Stimulated activated naive CD8-positive, alpha-beta T cell treated with anti-CD3 and anti-CD28 coated beads, Interleukin-15, Interleukin-2, amounts not matched to agents 100 ng/mL and 50 ng/mL, for 24 hours (primary cell): ENCODE measurements around the gene SLCO6A1.
"Not testable (repeated sequence)": the region's sequence is repeated elsewhere in the genome, so short reads cannot be mapped to it uniquely, and the experiment has no call there.

ENCODE experiments used
- H3K27ac Mint-ChIP-seq: one replicate; pipeline ENCODE4 v1.8.0; 2021; ENCODE audit warnings: mild to moderate bottlenecking, mixed read lengths
- H3K27me3 Mint-ChIP-seq: one replicate; pipeline ENCODE4 v1.8.0; 2021; ENCODE audit warnings: mixed read lengths
- H3K36me3 Mint-ChIP-seq: one replicate; pipeline ENCODE4 v1.8.0; 2021; ENCODE audit warnings: low read depth, mixed read lengths
- H3K4me1 Mint-ChIP-seq: one replicate; pipeline ENCODE4 v1.8.0; 2021; ENCODE audit warnings: low read depth, mixed read lengths
- H3K4me3 Mint-ChIP-seq: one replicate; pipeline ENCODE4 v1.8.0; 2021; ENCODE audit warnings: mild to moderate bottlenecking, mixed read lengths
- H3K9me3 Mint-ChIP-seq: one replicate; pipeline ENCODE4 v1.8.0; 2021; ENCODE audit warnings: mixed read lengths

SLCO6A1 gene

GRCh38 chr5:102523541-102524175, 24.9 kb upstream of the SLCO6A1 start:
- H3K27ac Mint-ChIP-seq, result no peak overlapping the region
- H3K4me3 Mint-ChIP-seq, result no peak overlapping the region
- no peaks in the 10 kb centered on the region for H3K36me3 Mint-ChIP-seq
- no peaks in the 10 kb centered on the region for H3K9me3 Mint-ChIP-seq
- H3K27me3 Mint-ChIP-seq, result peaks cover 4% of the 10 kb centered on the region
- H3K4me1 Mint-ChIP-seq, result peaks cover 5% of the 10 kb centered on the region

GRCh38 chr5:102511666-102512065, 12.9 kb upstream of the SLCO6A1 start:
- Mint-ChIP-seq H3K27ac (no peak overlapping the region), H3K4me1 (no peaks in the 10 kb centered on the region), H3K27me3 (peaks cover 9% of the 10 kb centered on the region), H3K36me3 (no peaks in the 10 kb centered on the region), H3K9me3 (no peaks in the 10 kb centered on the region), H3K4me3 (no peak overlapping the region)

- not testable (repeated sequence) for H3K27me3 Mint-ChIP-seq, H3K4me1 Mint-ChIP-seq, H3K36me3 Mint-ChIP-seq, H3K27ac Mint-ChIP-seq, H3K9me3 Mint-ChIP-seq, H3K4me3 Mint-ChIP-seq
These were observed 7.4 kb downstream of the SLCO6A1 start for GRCh38 chr5:102491261-102491914.

- H3K9me3 Mint-ChIP-seq, result no peaks in the 10 kb centered on the region
- no peaks in the 10 kb centered on the region for H3K36me3 Mint-ChIP-seq
- H3K4me1 Mint-ChIP-seq, result no peaks in the 10 kb centered on the region
- H3K4me3 Mint-ChIP-seq, result no peak overlapping the region
- H3K27me3 Mint-ChIP-seq, result no peaks in the 10 kb centered on the region
- H3K27ac Mint-ChIP-seq, result no peak overlapping the region
These were observed 15.1 kb downstream of the SLCO6A1 start for GRCh38 chr5:102483736-102484135.

GRCh38 chr5:102481054-102481715, 17.6 kb downstream of the SLCO6A1 start:
- no peaks in the 10 kb centered on the region for H3K27me3 Mint-ChIP-seq
- H3K4me3 Mint-ChIP-seq, result no peak overlapping the region
- no peaks in the 10 kb centered on the region for H3K4me1 Mint-ChIP-seq
- H3K27ac Mint-ChIP-seq, result no peak overlapping the region
- H3K9me3 Mint-ChIP-seq, result no peaks in the 10 kb centered on the region
- no peaks in the 10 kb centered on the region for H3K36me3 Mint-ChIP-seq

- Mint-ChIP-seq H3K27ac (no peak overlapping the region), H3K9me3 (no peaks in the 10 kb centered on the region), H3K27me3 (peaks cover 3% of the 10 kb centered on the region), H3K36me3 (no peaks in the 10 kb centered on the region), H3K4me3 (no peak overlapping the region), H3K4me1 (no peaks in the 10 kb centered on the region)
These were observed 45.1 kb downstream of the SLCO6A1 start for GRCh38 chr5:102453716-102454115.

- H3K4me3 Mint-ChIP-seq, result no peak overlapping the region
These were observed 47.7 kb downstream of the SLCO6A1 start for GRCh38 chr5:102451082-102451481.

GRCh38 chr5:102450313-102450990, 48.3 kb downstream of the SLCO6A1 start:
- Mint-ChIP-seq H3K36me3 (no peaks in the 10 kb centered on the region), H3K9me3 (no peaks in the 10 kb centered on the region), H3K27me3 (peaks cover 3% of the 10 kb centered on the region), H3K4me1 (no peaks in the 10 kb centered on the region), H3K4me3 (no peak overlapping the region), H3K27ac (no peak overlapping the region)

More at GRCh38 chr5:102451082-102451481, 47.7 kb downstream of the SLCO6A1 start:
- H3K27me3 Mint-ChIP-seq, result peaks cover 3% of the 10 kb centered on the region
- H3K27ac Mint-ChIP-seq, result no peak overlapping the region
- no peaks in the 10 kb centered on the region for H3K9me3 Mint-ChIP-seq
- H3K36me3 Mint-ChIP-seq, result no peaks in the 10 kb centered on the region
- H3K4me1 Mint-ChIP-seq, result no peaks in the 10 kb centered on the region

- peaks cover 5% of the 10 kb centered on the region for H3K9me3 Mint-ChIP-seq
These were observed 65.3 kb downstream of the SLCO6A1 start for GRCh38 chr5:102433473-102433872.

GRCh38 chr5:102421647-102422046, 77.2 kb downstream of the SLCO6A1 start:
- Mint-ChIP-seq H3K36me3 (no peaks in the 10 kb centered on the region), H3K4me1 (no peaks in the 10 kb centered on the region), H3K4me3 (no peak overlapping the region), H3K27ac (no peak overlapping the region), H3K27me3 (no peaks in the 10 kb centered on the region), H3K9me3 (peaks cover 11% of the 10 kb centered on the region)

More at GRCh38 chr5:102433473-102433872, 65.3 kb downstream of the SLCO6A1 start:
- Mint-ChIP-seq H3K27ac (no peak overlapping the region), H3K4me1 (no peaks in the 10 kb centered on the region), H3K36me3 (no peaks in the 10 kb centered on the region), H3K27me3 (no peaks in the 10 kb centered on the region), H3K4me3 (no peak overlapping the region)

GRCh38 chr5:102418531-102418930, 80.3 kb downstream of the SLCO6A1 start:
- Mint-ChIP-seq H3K9me3 (peaks cover 5% of the 10 kb centered on the region), H3K27ac (no peak overlapping the region), H3K27me3 (no peaks in the 10 kb centered on the region), H3K36me3 (no peaks in the 10 kb centered on the region), H3K4me1 (no peaks in the 10 kb centered on the region), H3K4me3 (no peak overlapping the region)

GRCh38 chr5:102414448-102414847, 84.4 kb downstream of the SLCO6A1 start:
- Mint-ChIP-seq H3K27ac (no peak overlapping the region), H3K27me3 (no peaks in the 10 kb centered on the region), H3K4me1 (no peaks in the 10 kb centered on the region), H3K9me3 (no peaks in the 10 kb centered on the region), H3K4me3 (no peak overlapping the region), H3K36me3 (no peaks in the 10 kb centered on the region)

GRCh38 chr5:102388235-102388634, 110.6 kb downstream of the SLCO6A1 start:
- H3K27ac Mint-ChIP-seq, result no peak overlapping the region
- H3K4me1 Mint-ChIP-seq, result no peaks in the 10 kb centered on the region
- H3K36me3 Mint-ChIP-seq, result no peaks in the 10 kb centered on the region
- no peak overlapping the region for H3K4me3 Mint-ChIP-seq
- H3K9me3 Mint-ChIP-seq, result peaks cover 6% of the 10 kb centered on the region
- no peaks in the 10 kb centered on the region for H3K27me3 Mint-ChIP-seq

- Mint-ChIP-seq H3K27me3 (no peaks in the 10 kb centered on the region), H3K4me1 (no peaks in the 10 kb centered on the region), H3K27ac (no peak overlapping the region)
These were observed 113.4 kb downstream of the SLCO6A1 start for GRCh38 chr5:102385365-102385764.

GRCh38 chr5:102380174-102380573, 118.6 kb downstream of the SLCO6A1 start:
- no peaks in the 10 kb centered on the region for H3K4me1 Mint-ChIP-seq
- H3K9me3 Mint-ChIP-seq, result peaks cover 2% of the 10 kb centered on the region
- no peak overlapping the region for H3K27ac Mint-ChIP-seq
- no peaks in the 10 kb centered on the region for H3K27me3 Mint-ChIP-seq
- no peak overlapping the region for H3K4me3 Mint-ChIP-seq
- no peaks in the 10 kb centered on the region for H3K36me3 Mint-ChIP-seq

More at GRCh38 chr5:102385365-102385764, 113.4 kb downstream of the SLCO6A1 start:
- Mint-ChIP-seq H3K4me3 (no peak overlapping the region), H3K9me3 (peaks cover 6% of the 10 kb centered on the region), H3K36me3 (no peaks in the 10 kb centered on the region)
